Activated CD4-positive, alpha-beta T cell treated with anti-CD3 and anti-CD28 coated beads, Interleukin-10, Interleukin-2, amounts not matched to agents 100 ng/mL and 50 ng/mL, durations not matched to agents 16 hours and 8 hours (primary cell): ENCODE measurements around the gene RNPEPL1.

Source experiments
- DNase-seq: peaks from one replicate; pipeline ENCODE4 v3.0.0-alpha.2; 2020

Gene RNPEPL1

DNA sequence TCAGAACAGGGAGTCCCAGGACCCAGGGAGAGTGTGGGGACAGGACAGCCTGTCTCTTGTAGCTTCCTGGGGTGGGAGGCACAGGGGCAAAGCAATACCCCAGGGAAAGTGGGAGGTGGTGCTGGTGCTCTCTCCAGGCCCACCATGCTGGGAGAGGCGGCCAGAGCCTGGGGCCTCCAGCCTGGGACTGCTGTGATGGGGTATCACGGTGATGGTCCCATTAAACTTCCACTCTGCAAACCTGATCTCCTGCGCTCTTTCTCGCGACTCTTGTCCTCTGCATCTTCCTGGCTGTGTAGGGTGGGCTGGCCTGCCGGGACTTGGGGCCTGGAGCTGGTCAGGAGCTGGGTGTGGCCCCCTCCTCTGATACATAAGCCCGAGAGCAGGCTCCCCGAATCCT, 10.2 kb downstream of the RNPEPL1 start:
- DNase-seq = no peak

DNA sequence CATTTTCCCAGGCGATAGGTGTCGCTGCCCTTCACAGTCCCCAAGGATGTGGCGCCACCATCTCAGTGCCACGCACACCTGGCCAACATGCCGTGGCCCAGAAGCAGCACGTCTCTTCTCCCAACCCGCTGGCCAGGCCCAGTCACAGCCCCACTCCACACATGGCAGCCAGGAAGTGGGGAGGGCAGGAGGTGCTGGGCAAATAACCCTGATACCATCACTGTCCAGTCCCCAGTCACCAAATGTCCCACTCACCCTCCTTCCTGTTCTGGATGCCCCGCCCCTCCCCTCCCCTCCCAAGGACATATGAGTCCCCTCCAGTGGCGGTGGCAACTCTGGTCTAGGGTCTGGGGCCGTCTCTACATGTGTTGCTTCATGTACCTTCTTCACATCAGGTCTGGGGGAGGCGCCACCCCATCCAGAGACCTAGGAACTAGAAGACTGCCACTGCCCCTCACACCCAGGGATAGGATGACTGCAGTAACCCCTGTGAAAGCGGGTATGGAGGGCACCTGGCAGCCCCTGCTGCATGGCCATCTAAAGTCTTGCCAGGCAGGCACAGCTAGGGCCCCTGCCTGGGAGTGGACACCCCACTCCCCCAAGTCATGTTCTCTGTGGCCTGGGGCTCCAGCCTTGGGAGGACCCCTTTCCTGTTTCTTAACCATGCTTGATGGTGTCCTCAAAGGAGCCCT, 10.9 kb downstream of the RNPEPL1 start:
- no peak for DNase-seq

DNA sequence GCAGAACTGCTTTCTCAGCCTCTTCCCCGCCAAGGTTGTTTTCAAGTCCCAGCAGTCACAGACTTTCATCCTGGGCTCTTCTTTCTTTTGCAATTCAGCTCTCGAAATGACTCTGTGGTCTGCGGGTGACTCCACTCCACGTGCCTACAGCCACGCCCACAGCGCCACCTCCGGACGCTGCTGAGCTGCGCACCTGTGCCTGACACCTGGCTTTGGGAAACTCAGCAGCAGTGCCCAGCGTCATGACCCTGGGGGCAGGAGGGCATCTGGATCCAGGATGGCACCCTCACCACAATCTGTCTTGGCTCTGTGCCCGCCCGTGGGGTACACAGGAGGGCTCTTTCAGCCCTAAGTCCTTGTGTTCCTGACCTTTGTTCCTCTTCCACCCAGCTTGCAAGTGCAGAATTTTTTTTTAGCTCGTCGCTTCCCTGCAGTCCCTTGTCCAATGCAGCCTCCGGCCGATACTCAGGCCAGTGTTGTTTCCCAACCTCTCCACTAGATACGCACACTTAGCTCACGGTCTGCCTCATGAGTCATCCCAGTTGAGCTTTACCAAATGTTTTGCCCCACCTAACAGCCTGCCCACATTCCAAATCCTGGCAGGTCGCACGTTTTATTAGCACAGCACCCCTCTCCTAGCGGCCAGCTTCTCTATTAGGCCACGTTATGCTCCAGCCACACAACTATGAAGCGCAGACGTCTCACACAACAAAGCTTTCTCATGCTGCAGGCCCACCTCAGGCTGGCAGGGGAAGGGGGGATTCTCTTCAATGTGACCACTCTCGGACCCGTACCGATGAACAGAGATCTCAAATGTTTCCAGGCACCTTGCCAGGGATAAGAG, 11.7 kb downstream of the RNPEPL1 start:
- DNase-seq = peak; percentile 91

DNA sequence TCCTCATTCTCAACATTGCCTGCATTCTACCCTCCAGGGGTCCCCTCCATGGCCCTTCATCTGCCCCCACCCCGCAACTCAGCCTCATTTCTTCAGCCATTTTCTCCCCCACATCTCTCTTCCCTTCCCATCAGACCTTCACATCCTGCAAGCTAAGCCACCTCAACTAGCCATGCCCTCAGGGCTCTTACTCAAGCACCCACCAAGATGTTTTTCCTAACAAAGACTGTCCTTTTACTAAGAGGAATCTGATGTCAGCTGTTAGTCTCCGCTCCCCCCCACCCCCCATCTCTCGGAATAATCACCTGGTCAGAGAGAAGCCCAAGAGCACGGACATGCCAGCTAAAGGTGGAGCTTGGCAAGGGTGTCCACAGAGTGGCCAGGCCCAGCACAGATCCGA, 13.5 kb downstream of the RNPEPL1 start:
- DNase-seq = no peak

DNA sequence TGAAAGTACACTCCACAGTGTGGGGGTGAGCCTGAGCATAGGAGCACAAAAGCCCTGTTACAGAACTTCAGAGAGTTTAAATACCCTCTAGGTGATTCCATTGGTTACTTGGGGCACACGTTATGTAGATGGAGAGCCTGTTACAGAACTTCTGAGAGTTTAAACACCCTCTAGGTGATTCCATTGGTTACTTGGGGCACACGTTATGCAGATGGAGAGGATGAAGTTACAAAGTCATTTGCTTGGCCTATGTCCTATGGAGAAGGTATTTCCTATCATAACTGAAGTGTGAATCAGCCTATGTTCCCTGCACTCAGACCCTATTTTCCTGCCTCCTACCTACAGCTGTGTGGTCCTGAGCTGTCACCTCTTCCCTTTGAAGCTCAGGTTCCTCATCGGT, 14.5 kb downstream of the RNPEPL1 start:
- DNase-seq = no peak

DNA sequence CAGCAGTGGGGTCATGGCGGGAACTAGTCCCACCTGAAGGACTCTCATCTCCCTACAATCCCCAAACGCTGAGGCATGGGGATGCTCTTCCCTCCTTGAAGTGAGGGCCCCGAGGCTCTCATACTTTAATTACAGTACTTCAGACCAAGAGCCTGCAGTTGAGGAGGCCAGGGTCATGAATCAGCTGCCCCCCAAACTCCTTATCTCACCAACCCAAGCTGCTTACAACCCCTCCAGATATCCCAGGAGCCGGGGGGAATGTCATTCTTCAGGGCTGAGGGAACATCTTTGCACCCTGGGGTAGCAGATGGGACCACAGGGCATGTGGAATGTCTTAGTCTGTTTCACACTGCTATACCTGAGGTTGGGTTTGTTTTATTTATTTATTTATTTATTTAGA, 15.5 kb downstream of the RNPEPL1 start:
- no peak for DNase-seq

DNA sequence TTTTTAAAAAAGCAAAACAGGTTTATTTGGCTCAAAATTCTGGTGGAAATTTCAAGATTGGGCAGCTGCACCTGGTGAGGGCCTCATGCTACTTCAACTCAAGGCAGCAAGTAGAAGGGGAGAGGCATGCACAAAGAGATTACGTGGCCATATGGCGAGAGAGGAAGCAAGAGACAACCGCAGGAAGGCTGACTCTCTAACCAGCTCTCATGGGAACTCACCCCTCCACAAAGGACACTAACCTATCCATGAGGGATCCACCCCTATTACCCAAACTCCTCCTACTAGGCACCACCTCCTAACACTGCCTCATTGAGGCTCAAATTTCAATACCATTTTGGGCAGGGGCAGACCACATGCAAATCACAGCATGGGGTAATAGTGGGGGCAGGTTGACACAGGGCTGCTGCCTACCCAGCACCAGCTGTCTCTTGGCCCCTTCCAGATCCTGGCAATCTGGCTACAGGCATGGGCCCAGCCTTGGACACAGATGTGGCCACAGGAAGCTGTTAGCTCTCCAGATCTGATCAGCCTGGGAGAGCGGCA, 16.3 kb downstream of the RNPEPL1 start:
- peak; percentile 62 for DNase-seq

DNA sequence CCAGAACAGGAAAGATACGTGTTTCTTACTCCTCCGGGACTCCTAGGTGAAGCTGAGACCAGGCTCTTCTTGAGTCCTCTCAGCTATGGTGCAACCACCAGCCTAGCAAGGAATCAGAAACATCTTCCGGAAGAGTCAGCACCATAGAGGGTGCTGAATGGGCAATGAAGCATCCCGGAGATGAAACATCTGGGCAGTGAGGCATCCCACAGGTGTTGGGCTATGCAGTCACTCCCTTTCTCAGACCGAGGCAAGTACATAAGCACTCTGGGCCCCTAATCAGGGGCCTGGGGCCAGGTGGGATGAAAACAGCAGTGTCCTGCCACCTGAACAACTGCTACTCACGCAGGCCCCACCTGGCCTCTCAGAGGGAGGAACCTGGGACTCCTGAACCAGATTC, 16.8 kb downstream of the RNPEPL1 start:
- no peak for DNase-seq

DNA sequence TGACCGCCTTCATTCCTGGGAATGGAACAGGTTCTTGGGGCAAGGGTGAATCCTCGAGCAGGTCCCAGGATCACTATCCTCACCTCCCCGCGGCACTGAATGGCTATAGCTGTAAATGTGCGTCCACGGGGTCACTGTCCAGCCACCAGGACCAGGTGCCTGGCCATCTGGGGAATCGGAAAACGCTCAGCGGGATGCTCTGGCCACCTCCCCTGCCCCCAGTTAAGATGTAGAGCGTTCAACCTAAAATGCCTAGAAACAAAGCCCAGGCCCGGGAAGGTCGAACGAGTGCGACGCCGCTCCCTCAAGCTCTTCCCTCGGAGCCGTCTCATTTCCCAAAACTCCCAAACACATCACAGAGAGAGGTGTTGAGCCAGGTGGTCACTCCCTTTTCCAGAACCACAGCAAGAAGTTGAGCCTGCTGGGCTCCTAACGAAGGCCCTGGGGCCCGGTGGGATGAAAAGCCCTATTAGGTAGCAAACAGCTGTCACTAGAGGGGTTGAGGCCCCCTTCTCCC, 17.5 kb downstream of the RNPEPL1 start:
- DNase-seq = no peak

DNA sequence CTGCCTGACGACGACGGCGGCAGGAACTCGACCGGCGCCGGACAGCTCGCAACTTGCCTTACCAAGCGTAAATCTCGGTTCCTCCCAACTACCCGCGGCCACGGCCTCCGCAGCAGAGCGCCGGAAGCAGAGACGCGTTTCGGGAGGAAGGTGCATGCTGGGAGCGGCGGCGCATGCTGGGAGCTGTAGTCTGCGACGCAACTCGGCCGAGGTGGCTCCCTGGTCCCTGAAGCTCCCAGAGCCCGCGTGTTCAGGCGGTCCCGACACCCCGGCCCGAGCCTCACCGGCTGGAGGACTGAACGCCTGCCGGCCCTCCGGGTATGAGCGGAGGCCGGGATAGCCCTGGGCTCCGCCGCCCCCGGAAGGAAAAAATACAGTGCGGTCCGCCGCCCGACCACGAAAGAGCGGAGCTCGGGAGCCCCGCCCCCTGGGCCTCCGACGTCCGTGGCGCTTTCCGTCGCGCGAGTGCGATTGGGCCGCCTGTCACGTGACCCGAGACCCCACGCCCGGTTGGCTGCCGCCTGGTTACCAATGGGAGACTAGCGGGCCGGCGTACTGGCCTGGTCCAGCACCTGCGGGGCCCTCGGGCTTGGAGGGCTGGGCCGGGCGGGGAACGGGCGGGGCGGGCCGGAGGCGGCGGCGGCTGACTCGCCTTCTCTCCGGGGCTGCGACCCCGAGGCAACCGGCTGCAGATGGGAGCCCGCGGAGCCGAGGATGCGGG, 18.1 kb downstream of the RNPEPL1 start, which contains the start of gene CAPN10:
TSS of gene CAPN10 (plus strand) at position 537 of the 721 bp plus-strand sequence. CDS start at position 715, 178 bp downstream.
- DNase-seq = peak; percentile 98

DNA sequence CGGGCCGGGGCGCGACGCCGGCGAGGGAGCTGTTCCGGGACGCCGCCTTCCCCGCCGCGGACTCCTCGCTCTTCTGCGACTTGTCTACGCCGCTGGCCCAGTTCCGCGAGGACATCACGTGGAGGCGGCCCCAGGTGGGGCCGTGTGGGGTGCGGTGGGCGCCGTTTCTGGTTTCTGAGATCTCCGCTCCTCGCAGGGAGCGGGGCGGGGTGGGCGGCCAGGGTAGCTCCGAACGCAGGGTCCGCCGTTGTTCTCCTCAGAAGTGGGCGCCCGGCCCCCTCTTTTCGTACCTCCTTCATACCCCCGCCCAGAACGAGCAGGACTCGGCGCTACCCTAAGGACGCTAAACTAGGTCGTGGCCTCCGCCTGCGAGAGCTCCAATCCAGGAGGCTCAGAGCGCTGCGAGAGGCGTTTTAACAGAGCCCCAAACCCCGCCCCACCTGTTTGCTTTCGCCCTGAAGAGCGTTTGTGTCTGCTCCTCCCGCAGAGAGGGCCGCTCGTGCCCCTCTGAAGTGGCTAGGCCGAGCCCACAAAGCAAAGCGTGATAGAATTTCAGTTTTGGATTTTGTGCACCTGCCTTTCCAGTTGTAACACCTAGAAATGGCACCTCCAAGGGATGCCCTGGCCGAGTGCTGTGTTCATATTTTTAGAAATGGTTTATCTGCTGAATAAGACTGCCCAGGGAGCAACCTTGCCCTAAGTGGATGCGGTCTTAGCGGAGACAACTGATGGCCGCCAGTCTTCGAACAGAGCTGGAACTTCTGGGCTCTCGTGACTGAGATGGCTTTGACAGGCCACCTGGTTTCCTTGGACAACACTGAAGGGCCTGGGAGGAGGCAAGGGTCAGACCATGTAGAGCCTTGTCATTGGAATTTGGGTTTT, 18.9 kb downstream of the RNPEPL1 start:
- peak; percentile 64 for DNase-seq

DNA sequence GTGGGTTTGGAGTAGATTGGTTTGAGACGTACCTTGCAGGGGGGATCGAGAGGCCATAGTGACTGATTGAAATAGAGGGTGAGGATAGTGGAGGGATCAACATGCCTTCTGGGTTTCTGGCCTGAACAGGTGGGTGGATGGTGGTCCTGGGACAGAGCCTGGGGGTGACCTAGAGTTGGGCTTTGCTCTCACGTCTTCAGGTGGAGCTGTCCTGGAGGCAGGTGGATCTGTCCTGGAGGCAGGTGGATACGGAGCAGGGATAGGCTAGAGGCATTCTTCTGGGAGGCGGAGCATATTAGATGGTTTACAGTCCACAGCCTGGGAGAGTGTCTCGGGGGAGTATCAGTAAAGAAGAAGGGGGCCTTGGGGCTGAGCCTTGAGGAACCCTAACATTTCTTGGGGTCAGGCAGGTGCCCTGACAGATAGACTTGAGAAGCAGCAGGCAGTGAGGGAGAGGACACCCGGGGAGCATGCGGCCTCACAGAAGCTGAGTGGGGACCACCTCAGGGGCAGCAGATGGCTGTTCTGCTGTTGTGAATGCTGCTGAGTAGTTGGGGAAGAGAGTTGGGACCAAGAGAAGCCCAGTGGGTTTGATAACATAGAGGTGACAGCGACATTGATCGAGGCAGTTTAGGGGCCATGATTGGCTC, 19.8 kb downstream of the RNPEPL1 start:
- no peak for DNase-seq

DNA sequence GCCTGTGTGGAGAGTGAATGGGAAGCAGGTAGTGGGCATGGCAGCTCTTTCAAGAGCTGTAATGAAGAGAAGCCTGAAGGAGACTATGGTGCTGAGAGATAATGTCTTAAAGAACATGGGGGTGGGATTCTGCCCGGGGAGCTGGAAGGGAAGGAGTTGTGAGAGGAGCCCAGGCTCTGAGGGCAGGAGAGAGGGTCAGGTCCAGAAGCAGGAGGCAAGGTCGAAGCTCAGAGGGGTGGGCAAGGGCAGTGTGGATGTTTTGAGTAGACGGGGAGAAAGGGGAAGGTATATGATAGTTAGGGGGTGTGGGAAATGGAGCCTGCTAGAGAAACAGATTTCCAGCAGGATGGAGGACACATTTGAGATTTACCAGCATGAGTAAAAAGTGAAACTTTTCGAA, 20.4 kb downstream of the RNPEPL1 start:
- DNase-seq = no peak

DNA sequence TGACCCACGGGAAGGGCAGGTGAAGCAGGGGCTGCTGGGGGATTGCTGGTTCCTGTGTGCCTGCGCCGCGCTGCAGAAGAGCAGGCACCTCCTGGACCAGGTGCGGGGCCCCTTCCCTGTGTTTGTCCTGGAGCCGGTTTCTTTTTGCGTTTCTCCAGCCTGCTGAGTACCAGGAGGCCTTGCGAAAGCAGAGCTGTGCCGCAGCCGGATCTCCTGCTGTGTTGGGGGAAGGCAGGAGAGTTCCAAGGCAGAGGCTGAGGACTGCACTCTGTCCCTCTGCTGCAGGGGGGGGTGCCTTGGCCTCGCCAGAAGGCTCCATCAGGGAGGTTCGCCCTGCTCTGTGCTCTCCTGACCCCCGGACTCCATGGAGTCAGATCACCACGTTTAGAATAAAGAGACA, 21.1 kb downstream of the RNPEPL1 start:
- DNase-seq = no peak

DNA sequence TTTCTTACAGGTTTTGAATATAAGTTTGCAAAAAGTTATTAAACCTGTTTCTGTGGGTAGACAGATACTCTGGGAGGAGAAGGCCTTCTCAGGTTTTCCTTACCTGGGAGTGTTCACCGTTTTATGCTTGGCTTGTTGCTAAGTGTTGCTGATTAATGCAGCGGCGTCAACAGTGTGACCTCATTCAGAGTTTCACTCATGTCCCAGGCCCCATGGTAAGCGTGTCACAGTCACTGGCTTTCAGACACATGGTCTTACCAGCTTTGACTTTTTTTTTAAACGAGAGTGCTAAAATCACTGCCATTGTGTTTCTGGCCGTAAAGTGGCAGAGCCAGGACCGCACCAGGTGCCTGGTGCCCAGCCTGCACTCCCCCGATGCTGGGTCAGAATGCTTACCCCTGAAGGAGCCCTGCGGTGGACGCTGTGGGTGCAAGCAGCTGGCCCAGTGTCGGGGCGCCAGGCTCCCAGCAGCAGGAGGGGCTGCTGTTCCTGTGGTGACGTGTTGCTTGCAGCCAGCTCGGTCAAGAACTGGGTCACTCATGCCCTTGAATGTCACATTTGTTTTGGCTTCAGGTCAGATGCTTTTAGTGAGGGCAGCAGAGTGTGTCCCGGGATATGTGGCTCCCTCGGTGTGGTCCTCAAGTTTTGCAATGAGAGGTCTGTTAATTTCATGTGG, 21.7 kb downstream of the RNPEPL1 start:
- DNase-seq = no peak

DNA sequence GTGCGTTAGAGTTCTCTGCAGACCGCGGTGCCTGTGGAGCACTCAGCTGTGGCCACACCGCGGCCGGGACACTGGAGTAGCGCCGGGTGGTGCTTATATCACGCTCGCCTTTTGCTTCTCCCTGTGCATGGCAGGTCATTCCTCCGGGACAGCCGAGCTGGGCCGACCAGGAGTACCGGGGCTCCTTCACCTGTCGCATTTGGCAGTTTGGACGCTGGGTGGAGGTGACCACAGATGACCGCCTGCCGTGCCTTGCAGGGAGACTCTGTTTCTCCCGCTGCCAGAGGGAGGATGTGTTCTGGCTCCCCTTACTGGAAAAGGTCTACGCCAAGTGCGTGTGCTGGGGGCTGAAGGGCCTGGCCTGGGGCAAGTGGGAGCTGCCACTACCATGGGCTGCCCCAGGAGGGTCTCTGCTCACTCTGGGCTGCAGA, 22.4 kb downstream of the RNPEPL1 start:
- DNase-seq = no peak

DNA sequence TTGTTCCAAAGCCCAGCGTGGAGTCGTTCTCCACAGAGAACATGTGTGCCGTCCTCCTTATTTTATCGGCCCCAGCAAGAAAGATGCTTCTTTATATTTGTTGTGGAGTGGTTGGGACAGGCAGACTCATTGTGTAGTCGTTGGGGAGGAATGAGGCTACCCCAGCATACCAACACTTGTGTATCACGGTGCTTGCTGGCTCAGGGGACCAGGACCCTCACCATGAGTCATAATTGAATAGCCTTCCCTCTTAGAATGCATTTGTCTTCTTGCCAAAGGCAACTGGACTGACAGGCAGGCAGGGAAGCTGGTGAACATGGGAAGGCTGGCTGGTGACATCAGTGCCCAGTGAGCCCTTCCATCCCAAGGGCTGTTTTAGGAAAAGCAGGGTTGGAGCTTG, 22.9 kb downstream of the RNPEPL1 start:
- DNase-seq = no peak

DNA sequence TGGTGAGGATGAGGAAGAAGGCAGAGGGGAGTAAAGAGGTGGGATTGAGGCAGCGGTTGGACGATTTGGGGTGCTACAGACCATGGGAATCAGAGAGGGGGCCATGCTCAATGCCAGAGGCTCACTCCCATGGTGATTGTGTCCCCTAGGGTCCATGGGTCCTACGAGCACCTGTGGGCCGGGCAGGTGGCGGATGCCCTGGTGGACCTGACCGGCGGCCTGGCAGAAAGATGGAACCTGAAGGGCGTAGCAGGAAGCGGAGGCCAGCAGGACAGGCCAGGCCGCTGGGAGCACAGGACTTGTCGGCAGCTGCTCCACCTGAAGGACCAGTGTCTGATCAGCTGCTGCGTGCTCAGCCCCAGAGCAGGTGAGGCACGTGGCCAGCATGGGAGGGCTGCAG, 23.5 kb downstream of the RNPEPL1 start:
- DNase-seq = no peak

DNA sequence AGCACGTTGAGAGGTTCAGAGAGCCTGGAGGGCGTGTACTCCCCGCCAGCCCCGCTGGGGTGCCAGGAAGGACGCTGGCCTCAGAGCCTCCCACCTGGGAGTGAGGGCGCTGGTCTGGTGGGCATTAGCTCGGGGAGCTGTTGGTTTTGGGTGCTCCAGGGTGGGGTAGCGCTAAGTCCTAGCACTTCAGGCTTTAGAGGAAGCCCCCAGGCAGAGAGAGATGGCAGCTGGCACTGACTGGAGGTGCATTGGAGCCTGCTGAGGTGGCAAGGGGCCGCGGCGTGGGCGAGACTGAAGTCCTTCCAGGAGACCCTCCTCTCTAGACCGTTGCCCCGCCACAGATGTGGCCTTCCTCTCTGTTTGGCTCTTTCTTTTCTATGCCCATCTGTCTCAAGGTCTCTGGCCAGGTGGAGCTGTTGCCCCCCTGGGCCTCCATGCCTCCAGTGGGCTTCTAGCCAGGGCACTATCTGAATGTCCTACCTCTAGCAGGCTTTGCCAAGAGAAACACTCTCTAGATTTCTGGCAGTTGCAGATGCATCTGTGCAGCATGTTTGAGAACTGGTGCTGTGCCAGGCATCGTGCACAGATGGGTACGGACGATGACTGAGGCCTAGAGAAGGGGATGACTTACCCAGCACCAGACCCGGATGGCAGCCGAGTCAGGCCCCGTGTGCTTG, 24.9 kb downstream of the RNPEPL1 start:
- DNase-seq = no peak
